Adrenal gland (tissue), 5 donors: ENCODE measurements around the gene DRC3.

ENCODE experiments used
- CTCF ChIP-seq, 6 experiments: fragments of 450-650 bp in 4 of 6; fragments of 200-600 bp in 2 of 6; sonication (generic) in 1 of 6; IDR thresholded peaks; 1 replicate in 5 of 6; 2 replicates in 1 of 6; pipeline versions ENCODE4 v1.5.1 to v1.8.0; 2016 to 2021; ENCODE audit warnings: antibody characterized with exemption in 6 of 6, mild to moderate bottlenecking in 2 of 6, moderate library complexity in 1 of 6
- POLR2A ChIP-seq, 2 donors: fragments of 450-650 bp; IDR thresholded peaks; one replicate each; pipeline ENCODE4 v1.6.1; 2017; ENCODE audit warnings: antibody characterized with exemption in 2 of 2, mild to moderate bottlenecking in 2 of 2, moderate library complexity in 1 of 2
- donor health status: DM: no; HTN: no; CAD: no.

GRCh38 chr17:17989081-17989480 is 16.4 kb downstream of the DRC3 start:
- TF ChIP-seq CTCF (IDR thresholded peaks at IDR 0.05) (no peak), POLR2A (IDR thresholded peaks at IDR 0.05) (no peak)
